Measurements from ENCODE around the gene ADARB2. TPM values are rescaled to one million over a fixed set of nuclear protein-coding genes. Genes with fewer than 3 reads are reported as not detected.

Gene ADARB2
- polyA plus RNA-seq, 1 of the 3 experiments (the other 2 are of a cell fraction), result not detected

- no peak for DNase-seq
- Histone ChIP-seq H3K27ac (ENCODE audit: low read depth in 2 of 2, low read length in 1 of 2) (no peak overlapping the region), H3K9me2 (no peaks in the 10 kb centered on the region), H3K4me1 (ENCODE audit: control insufficient read depth in 1 of 2, insufficient read depth in 2 of 2, low read depth in 1 of 2, low read length in 1 of 2) (no peaks in the 10 kb centered on the region), H3K27me3 (ENCODE audit: insufficient read depth) (no peaks in the 10 kb centered on the region), H3K4me3 (ENCODE audit: low read depth in 2 of 2, low read length in 1 of 2) (no peak overlapping the region), H3K9ac (no peak overlapping the region), H3K4me2 (no peak overlapping the region), H3K36me3 (replicated peaks in 1 of 2; ENCODE audit: control insufficient read depth in 1 of 2, insufficient read depth in 2 of 2, low read length in 1 of 2) (no peaks in the 10 kb centered on the region), H3F3A (replicated peaks; ENCODE audit: insufficient read depth) (no peaks in the 10 kb centered on the region), H3K79me2 (ENCODE audit: insufficient read depth) (no peaks in the 10 kb centered on the region), H2AFZ (ENCODE audit: low read depth) (no peak overlapping the region), H4K20me1 (ENCODE audit: insufficient read depth) (no peaks in the 10 kb centered on the region), H3K9me3 (no peaks in the 10 kb centered on the region)
- POLR2A ChIA-PET, result no interaction called here
- CTCF ChIA-PET, result no interaction called here
- no peak for TF ChIP-seq REST (IDR thresholded peaks at IDR 0.05; ENCODE audit: low read depth, low read length)
- no peak for TF ChIP-seq FOXJ3 (CRISPR knock-in tag; IDR thresholded peaks at IDR 0.05)
- TF ChIP-seq JUND (IDR thresholded peaks at IDR 0.05), result no peak
- TF ChIP-seq NFIC (IDR thresholded peaks at IDR 0.05; ENCODE audit: borderline replicate concordance), result no peak
- TF ChIP-seq NRF1 (IDR thresholded peaks at IDR 0.05; ENCODE audit: low read depth, low read length), result no peak
- TF ChIP-seq CHD2 (IDR thresholded peaks at IDR 0.05; ENCODE audit: low read length, partially characterized antibody), result no peak
- TF ChIP-seq SIN3A (IDR thresholded peaks at IDR 0.05; ENCODE audit: borderline replicate concordance, low read depth, low read length), result no peak
- TF ChIP-seq POLR2AphosphoS5 (IDR thresholded peaks at IDR 0.05; ENCODE audit: low read depth, low read length), result no peak
- no peak for TF ChIP-seq YY1 (IDR thresholded peaks at IDR 0.05; ENCODE audit: low read depth)
- no peak for TF ChIP-seq GABPA (IDR thresholded peaks at IDR 0.05; ENCODE audit: low read depth)
- TF ChIP-seq USF1 (IDR thresholded peaks at IDR 0.05; ENCODE audit: borderline replicate concordance, low read depth), result no peak
- no peak for TF ChIP-seq CTCF (IDR thresholded peaks at IDR 0.05)
- no peak for TF ChIP-seq ZBTB33 (IDR thresholded peaks at IDR 0.05; ENCODE audit: borderline replicate concordance, low read depth)
- no peak for TF ChIP-seq RFX5 (IDR thresholded peaks at IDR 0.05; ENCODE audit: low read length)
- TF ChIP-seq TEAD4 (IDR thresholded peaks at IDR 0.05; ENCODE audit: borderline replicate concordance, insufficient read depth), result no peak
- no peak for TF ChIP-seq GATA2 (CRISPR knock-in tag; IDR thresholded peaks at IDR 0.05)
- 59% methylated on average over 9 of the region's 9 CpGs for WGBS (ENCODE audit: low lambda C conversion rate)
These were observed 136.5 kb downstream of the ADARB2 start for GRCh38 chr10:1600861-1601260.
